Activated T-cell treated with anti-CD3 and anti-CD28 coated beads, Interleukin-2, amount 50 U/mL, for 48 hours (primary cell): ENCODE results near the gene DNAI2.

Experiments used
- DNase-seq, 2 experiments: peaks; one replicate each; pipeline ENCODE4 v3.0.0-alpha.2; 2020

DNAI2 gene, protein sequence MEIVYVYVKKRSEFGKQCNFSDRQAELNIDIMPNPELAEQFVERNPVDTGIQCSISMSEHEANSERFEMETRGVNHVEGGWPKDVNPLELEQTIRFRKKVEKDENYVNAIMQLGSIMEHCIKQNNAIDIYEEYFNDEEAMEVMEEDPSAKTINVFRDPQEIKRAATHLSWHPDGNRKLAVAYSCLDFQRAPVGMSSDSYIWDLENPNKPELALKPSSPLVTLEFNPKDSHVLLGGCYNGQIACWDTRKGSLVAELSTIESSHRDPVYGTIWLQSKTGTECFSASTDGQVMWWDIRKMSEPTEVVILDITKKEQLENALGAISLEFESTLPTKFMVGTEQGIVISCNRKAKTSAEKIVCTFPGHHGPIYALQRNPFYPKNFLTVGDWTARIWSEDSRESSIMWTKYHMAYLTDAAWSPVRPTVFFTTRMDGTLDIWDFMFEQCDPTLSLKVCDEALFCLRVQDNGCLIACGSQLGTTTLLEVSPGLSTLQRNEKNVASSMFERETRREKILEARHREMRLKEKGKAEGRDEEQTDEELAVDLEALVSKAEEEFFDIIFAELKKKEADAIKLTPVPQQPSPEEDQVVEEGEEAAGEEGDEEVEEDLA

GRCh38 chr17:74274060-74274708 lies at the start of gene DNAI2:
Gene DNAI2, plus strand, starts transcription at chr17:74274234. Its CDS starts 7,584 bp downstream, at chr17:74281818.
- DNase-seq = peak; percentile 39 to 48

GRCh38 chr17:74224959-74225725 lies 48.9 kb upstream of the DNAI2 start:
- DNase-seq = no peak

GRCh38 chr17:74226252-74226651 lies 47.8 kb upstream of the DNAI2 start:
- DNase-seq = no peak

- no peak for DNase-seq
Measured at GRCh38 chr17:74227271-74228080, 46.6 kb upstream of the DNAI2 start.

- DNase-seq = no peak
Measured at GRCh38 chr17:74228306-74228978, 45.6 kb upstream of the DNAI2 start.

- DNase-seq = no peak
Measured at GRCh38 chr17:74230896-74231295, 43.1 kb upstream of the DNAI2 start.

- no peak for DNase-seq
Measured at GRCh38 chr17:74231928-74232907, 41.8 kb upstream of the DNAI2 start.

DNA sequence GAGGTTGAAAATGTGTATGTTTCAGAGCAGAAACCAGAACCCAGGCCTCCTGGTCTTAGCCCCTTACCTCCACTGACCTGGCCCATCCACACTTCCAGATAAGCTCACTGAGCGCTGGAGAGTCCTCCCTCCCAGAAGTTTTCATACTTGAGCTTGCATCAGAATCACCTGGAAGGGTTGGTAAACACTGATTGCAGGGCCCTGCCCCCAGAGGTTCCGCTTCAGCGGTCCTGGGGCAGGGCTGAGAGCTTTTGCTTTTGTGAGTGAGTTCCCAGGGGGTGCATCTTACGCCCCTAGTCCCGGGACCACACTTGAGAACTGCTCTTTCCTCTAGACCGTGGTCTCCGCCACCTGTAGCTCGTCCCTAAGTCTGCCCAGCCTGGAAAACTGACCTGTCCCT lies 40.1 kb upstream of the DNAI2 start:
- DNase-seq = no peak

GRCh38 chr17:74234486-74234885 lies 39.5 kb upstream of the DNAI2 start:
- no peak for DNase-seq

GRCh38 chr17:74235040-74235581 lies 38.9 kb upstream of the DNAI2 start:
- DNase-seq = no peak

DNA sequence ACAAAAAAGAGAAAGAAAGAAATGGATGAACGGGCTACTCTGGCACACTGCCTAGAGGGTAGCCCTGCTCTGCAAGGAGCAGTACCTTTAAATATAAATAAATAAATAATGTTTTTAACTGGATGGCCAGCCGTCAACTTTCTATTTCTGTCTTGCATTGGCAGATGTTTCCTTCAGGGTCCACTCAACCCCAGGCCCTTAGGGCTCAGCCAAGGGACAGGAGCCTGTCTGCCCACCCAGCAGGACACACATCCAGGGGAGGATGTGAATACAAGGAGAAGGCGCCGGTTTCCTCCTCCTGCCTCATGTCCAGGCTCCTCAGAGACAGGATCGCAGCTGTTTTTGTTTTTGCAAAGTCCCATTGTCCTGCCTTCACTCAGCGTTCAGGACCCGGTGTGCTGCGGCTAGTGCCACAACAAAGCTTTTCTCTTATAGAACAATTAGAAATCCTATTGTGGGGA lies 38.1 kb upstream of the DNAI2 start:
- no peak for DNase-seq

GRCh38 chr17:74237321-74237720 lies 36.7 kb upstream of the DNAI2 start:
- DNase-seq = no peak

DNA sequence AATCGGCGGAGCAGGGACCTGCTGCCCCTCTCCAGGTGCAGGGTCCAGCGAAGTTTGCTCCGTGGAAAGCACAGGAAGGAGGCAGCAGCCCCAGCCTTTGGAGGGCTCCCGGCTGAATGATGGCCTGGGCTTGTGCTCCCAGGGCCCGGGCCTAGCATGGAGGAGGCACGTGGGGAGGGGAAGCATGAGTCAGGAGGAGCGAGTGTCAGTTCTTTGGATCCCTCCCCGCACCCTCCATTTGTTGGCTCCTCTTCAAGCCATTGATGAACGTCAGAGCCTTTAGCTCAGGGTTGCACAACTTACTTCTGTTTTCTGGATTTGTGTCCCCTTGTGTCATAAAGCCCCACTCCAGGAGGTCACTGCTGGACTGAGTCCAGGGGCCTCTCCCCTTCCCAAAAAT lies 34.9 kb upstream of the DNAI2 start:
- no peak for DNase-seq

- no peak for DNase-seq
Measured at GRCh38 chr17:74240618-74241205, 33.3 kb upstream of the DNAI2 start.

GRCh38 chr17:74241431-74241830 lies 32.6 kb upstream of the DNAI2 start:
- DNase-seq = no peak

GRCh38 chr17:74241847-74242246 lies 32.2 kb upstream of the DNAI2 start:
- no peak for DNase-seq

DNA sequence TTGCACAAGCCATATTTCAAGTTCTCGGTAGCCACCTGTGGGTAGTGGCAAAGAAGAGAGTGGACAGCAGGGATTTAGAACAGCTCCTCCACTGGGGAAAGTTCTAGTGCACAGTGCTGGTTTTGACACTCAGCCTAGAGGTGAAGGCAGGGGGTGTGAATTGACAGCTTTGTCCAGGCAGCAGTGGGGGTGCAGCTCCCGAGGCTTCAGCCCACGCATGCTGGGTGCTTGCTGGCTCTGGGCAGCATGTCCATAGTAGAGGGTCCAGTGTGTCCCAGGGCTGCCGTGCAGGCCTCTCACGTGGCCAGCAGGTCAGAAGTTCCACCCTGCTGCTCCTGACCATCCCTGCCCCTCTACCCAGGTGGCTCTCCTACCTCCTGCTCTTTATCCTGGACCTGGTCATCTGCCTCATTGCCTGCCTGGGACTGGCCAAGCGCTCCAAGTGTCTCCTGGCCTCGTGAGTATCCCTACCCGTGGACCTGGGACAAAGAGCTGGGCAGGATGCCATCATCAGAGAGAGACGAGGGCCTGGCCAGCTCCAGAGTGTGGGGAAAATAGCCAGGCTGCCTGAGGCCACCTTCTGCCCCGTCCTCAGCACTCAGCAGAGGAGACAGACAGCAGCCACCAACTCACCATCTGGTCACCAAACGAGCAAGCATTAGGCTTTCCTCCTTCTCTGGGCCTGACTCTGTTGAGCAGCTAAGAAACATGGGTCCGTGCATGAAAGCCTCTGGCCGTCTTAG lies 30.9 kb upstream of the DNAI2 start:
- DNase-seq = no peak

GRCh38 chr17:74244128-74244527 lies 29.9 kb upstream of the DNAI2 start:
- DNase-seq = no peak

- DNase-seq = no peak
Measured at GRCh38 chr17:74244548-74244947, 29.5 kb upstream of the DNAI2 start.
